ENCODE data around the gene LRRN4CL. TPM values are rescaled to one million over a fixed set of nuclear protein-coding genes. Genes with fewer than 3 reads are reported as not detected.
"Not testable (repeated sequence)": the region's sequence is repeated elsewhere in the genome, so short reads cannot be mapped to it uniquely, and the experiment has no call there.

Gene LRRN4CL
- total RNA-seq, 1 experiment from 2014 or later = 2.3 TPM

- DNase-seq, H3K27me3 ChIP-seq: not testable (repeated sequence)
Measured at GRCh38 chr11:62693624-62694023, 4.3 kb upstream of the LRRN4CL start.

GRCh38 chr11:62688491-62688890, 839 bp downstream of the LRRN4CL start:
- DNase-seq = no peak
- Histone ChIP-seq H3K9me3 (no peaks in the 10 kb centered on the region), H3K4me3 (no peak overlapping the region), H3K27me3 (no peaks in the 10 kb centered on the region), H3K36me3 (peaks cover 26% of the 10 kb centered on the region)

More at GRCh38 chr11:62693624-62694023, 4.3 kb upstream of the LRRN4CL start:
- not testable (repeated sequence) for H3K9me3 ChIP-seq, H3K4me3 ChIP-seq
- H3K36me3 ChIP-seq = peaks cover 39% of the 10 kb centered on the region

- Histone ChIP-seq H3K4me3 (no peak overlapping the region), H3K27me3 (no peaks in the 10 kb centered on the region), H3K36me3 (peaks cover 19% of the 10 kb centered on the region), H3K9me3 (no peaks in the 10 kb centered on the region)
- DNase-seq = no peak
Measured at GRCh38 chr11:62687508-62688396, 1.6 kb downstream of the LRRN4CL start.

- Histone ChIP-seq H3K4me3 (no peak overlapping the region), H3K36me3 (peaks cover 6% of the 10 kb centered on the region), H3K27me3 (no peaks in the 10 kb centered on the region), H3K9me3 (no peaks in the 10 kb centered on the region)
- no peak for DNase-seq
Measured at GRCh38 chr11:62682518-62682917, 6.8 kb downstream of the LRRN4CL start.

GRCh38 chr11:62680825-62681240, 8.5 kb downstream of the LRRN4CL start:
- peak; percentile 72 for DNase-seq
- Histone ChIP-seq H3K9me3 (no peaks in the 10 kb centered on the region), H3K36me3 (peaks cover 18% of the 10 kb centered on the region), H3K4me3 (no peak overlapping the region), H3K27me3 (no peaks in the 10 kb centered on the region)

GRCh38 chr11:62678770-62679696, 10.3 kb downstream of the LRRN4CL start, which contains the start of gene UBXN1:
Gene UBXN1 (minus strand): TSS chr11:62679073. CDS start chr11:62678923, 150 bp downstream.
- peak; percentile 95 for DNase-seq
- H3K27me3 ChIP-seq = no peaks in the 10 kb centered on the region

GRCh38 chr11:62678433-62678769, 10.9 kb downstream of the LRRN4CL start:
- no peak for DNase-seq
- H3K27me3 ChIP-seq = no peaks in the 10 kb centered on the region
- H3K36me3 ChIP-seq = peaks cover 33% of the 10 kb centered on the region
- H3K9me3 ChIP-seq = no peaks in the 10 kb centered on the region
- H3K4me3 ChIP-seq = peak overlapping the region; percentile 82

More at GRCh38 chr11:62678770-62679696, 10.3 kb downstream of the LRRN4CL start, which contains the start of gene UBXN1:
- no peaks in the 10 kb centered on the region for H3K9me3 ChIP-seq
- peaks cover 26% of the 10 kb centered on the region for H3K36me3 ChIP-seq
- peak within 1 kb of the TSS; percentile 82 for H3K4me3 ChIP-seq

- H3K27me3 ChIP-seq = no peaks in the 10 kb centered on the region
- H3K4me3 ChIP-seq = peak overlapping the region; percentile 82
- H3K9me3 ChIP-seq = no peaks in the 10 kb centered on the region
- DNase-seq = no peak
- H3K36me3 ChIP-seq = peaks cover 40% of the 10 kb centered on the region
Measured at GRCh38 chr11:62677714-62678113, 11.6 kb downstream of the LRRN4CL start.

GRCh38 chr11:62677156-62677555, 12.2 kb downstream of the LRRN4CL start:
- H3K9me3 ChIP-seq = no peaks in the 10 kb centered on the region
- peaks cover 42% of the 10 kb centered on the region for H3K36me3 ChIP-seq
- no peak for DNase-seq
- no peak overlapping the region for H3K4me3 ChIP-seq
- no peaks in the 10 kb centered on the region for H3K27me3 ChIP-seq

GRCh38 chr11:62676698-62677097, 12.6 kb downstream of the LRRN4CL start:
- Histone ChIP-seq H3K36me3 (peaks cover 46% of the 10 kb centered on the region), H3K4me3 (no peak overlapping the region), H3K27me3 (no peaks in the 10 kb centered on the region), H3K9me3 (no peaks in the 10 kb centered on the region)
- DNase-seq = no peak

- H3K36me3 ChIP-seq = peaks cover 50% of the 10 kb centered on the region
- H3K4me3 ChIP-seq, H3K9me3 ChIP-seq, DNase-seq, H3K27me3 ChIP-seq: not testable (repeated sequence)
Measured at GRCh38 chr11:62675415-62675814, 13.9 kb downstream of the LRRN4CL start.

GRCh38 chr11:62673196-62673525, 16.2 kb downstream of the LRRN4CL start:
- Histone ChIP-seq H3K9me3 (no peaks in the 10 kb centered on the region), H3K27me3 (no peaks in the 10 kb centered on the region), H3K4me3 (peak overlapping the region; percentile 4; the same call in 1 of the 2 replicates), H3K36me3 (peaks cover 50% of the 10 kb centered on the region)
- no peak for DNase-seq

GRCh38 chr11:62671608-62672389, 17.5 kb downstream of the LRRN4CL start, which contains the start of the genes LBHD1 and UQCC3:
Gene LBHD1 (minus strand): TSS chr11:62672267. CDS start chr11:62670031, 2,236 bp downstream.
Gene UQCC3 (plus strand): TSS chr11:62671673. CDS start chr11:62671746, 73 bp downstream.
- no peaks in the 10 kb centered on the region for H3K27me3 ChIP-seq
- peak; percentile 85 for DNase-seq
- no peaks in the 10 kb centered on the region for H3K9me3 ChIP-seq
- peak within 1 kb of the TSS; percentile 97 for H3K4me3 ChIP-seq
- H3K36me3 ChIP-seq = peaks cover 52% of the 10 kb centered on the region

- peaks cover 56% of the 10 kb centered on the region for H3K36me3 ChIP-seq
- H3K4me3 ChIP-seq = peak overlapping the region; percentile 97
- no peaks in the 10 kb centered on the region for H3K9me3 ChIP-seq
- DNase-seq = no peak
- no peaks in the 10 kb centered on the region for H3K27me3 ChIP-seq
Measured at GRCh38 chr11:62671236-62671607, 18.1 kb downstream of the LRRN4CL start.

- Histone ChIP-seq H3K9me3 (no peaks in the 10 kb centered on the region), H3K4me3 (no peak overlapping the region), H3K27me3 (no peaks in the 10 kb centered on the region), H3K36me3 (peaks cover 55% of the 10 kb centered on the region)
- DNase-seq = peak; percentile 33
Measured at GRCh38 chr11:62669420-62670161, 19.7 kb downstream of the LRRN4CL start.

GRCh38 chr11:62667460-62667859, 21.9 kb downstream of the LRRN4CL start:
- no peak for DNase-seq
- Histone ChIP-seq H3K9me3 (no peaks in the 10 kb centered on the region), H3K27me3 (no peaks in the 10 kb centered on the region), H3K4me3 (peak overlapping the region; percentile 92), H3K36me3 (peaks cover 46% of the 10 kb centered on the region)
